ENCODE measurements around the gene NOX4. TPM values are rescaled to one million over a fixed set of nuclear protein-coding genes. Genes with fewer than 3 reads are reported as not detected.

Gene NOX4
- total and polyA plus RNA-seq, 9 donors, result 0.78 to 5.0 (median 1.6) TPM

GRCh38 chr11:89500336-89500735 lies 9.2 kb upstream of the NOX4 start:
- TF ChIP-seq EP300 (IDR thresholded peaks at IDR 0.05), result no peak
- TF ChIP-seq POLR2A (IDR thresholded peaks at IDR 0.05), result no peak
- TF ChIP-seq, protein P1, sequence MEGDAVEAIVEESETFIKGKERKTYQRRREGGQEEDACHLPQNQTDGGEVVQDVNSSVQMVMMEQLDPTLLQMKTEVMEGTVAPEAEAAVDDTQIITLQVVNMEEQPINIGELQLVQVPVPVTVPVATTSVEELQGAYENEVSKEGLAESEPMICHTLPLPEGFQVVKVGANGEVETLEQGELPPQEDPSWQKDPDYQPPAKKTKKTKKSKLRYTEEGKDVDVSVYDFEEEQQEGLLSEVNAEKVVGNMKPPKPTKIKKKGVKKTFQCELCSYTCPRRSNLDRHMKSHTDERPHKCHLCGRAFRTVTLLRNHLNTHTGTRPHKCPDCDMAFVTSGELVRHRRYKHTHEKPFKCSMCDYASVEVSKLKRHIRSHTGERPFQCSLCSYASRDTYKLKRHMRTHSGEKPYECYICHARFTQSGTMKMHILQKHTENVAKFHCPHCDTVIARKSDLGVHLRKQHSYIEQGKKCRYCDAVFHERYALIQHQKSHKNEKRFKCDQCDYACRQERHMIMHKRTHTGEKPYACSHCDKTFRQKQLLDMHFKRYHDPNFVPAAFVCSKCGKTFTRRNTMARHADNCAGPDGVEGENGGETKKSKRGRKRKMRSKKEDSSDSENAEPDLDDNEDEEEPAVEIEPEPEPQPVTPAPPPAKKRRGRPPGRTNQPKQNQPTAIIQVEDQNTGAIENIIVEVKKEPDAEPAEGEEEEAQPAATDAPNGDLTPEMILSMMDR (IDR thresholded peaks at IDR 0.05), result no peak
- no peaks in the 10 kb centered on the region for H3K9me3 ChIP-seq
- no peaks in the 10 kb centered on the region for H3K36me3 ChIP-seq
- intact Hi-C loops (cut with DNase I), result no loop called here
- no peak overlapping the region for H3K4me3 ChIP-seq
- H3K27ac ChIP-seq, result no peak overlapping the region
- no peak for DNase-seq
- no peaks in the 10 kb centered on the region for H3K27me3 ChIP-seq
- H3K4me1 ChIP-seq (ENCODE audit: insufficient read depth), result no peaks in the 10 kb centered on the region

DNA sequence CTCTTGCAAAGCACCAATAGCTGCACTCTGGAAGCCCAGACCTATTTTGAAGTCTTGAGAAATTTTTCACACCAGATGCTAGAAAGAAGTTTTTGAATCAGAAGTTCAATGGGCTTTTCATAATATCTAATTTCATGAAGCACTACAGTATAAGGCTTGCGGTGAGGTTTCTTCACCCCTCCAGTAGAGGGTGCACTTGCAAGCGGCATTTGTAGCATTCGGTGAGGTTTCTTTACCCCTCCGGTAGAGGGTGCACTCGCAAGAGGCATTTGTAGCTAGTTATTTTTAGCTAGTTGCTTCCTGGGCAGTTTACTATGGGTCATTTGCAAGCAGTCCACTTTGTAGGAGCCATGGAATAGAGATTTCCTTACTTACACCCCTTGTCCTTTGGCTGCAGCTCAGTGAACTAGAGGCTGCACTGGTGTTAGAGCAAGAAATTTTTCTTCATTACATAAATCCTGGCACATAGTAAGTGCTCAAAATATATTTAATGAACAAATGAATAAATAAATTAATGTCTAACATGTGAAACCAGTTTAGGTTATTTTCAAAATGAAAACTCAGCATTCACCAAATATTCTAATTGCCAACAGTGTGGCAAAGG lies 7.8 kb upstream of the NOX4 start:
- TF ChIP-seq POLR2A (IDR thresholded peaks at IDR 0.05), result no peak
- TF ChIP-seq EP300 (IDR thresholded peaks at IDR 0.05), result no peak
- TF ChIP-seq, protein P1 (IDR thresholded peaks at IDR 0.05), result no peak
- Histone ChIP-seq H3K27ac (no peak overlapping the region), H3K4me3 (no peak overlapping the region), H3K36me3 (no peaks in the 10 kb centered on the region), H3K9me3 (no peaks in the 10 kb centered on the region), H3K4me1 (ENCODE audit: insufficient read depth) (no peaks in the 10 kb centered on the region), H3K27me3 (no peaks in the 10 kb centered on the region)
- no peak for DNase-seq
- WGBS, 3 donors, result 91 to 93% (median 93%) methylated on average over 5 of the region's 5 CpGs
- intact Hi-C loops (cut with DNase I), result no loop called here

DNA sequence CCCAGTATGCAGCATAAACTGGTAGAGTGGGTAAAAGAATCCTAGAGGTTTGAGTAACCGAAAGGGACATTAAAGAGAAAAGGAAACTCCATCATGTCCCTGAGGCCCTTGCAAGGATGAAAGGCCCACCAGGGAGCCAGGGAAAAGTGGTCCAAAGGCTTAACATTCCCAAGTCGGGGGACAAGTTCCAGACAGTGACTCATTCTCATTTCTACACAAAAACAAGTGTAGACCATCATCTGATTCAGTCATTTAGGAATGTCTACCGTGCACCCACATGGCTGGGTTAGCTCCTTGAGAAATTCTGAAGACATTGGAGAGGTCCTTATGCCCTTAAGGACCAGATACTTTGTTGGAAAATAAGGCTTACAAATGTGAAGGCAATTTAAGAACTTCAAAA lies 4.8 kb upstream of the NOX4 start:
- Histone ChIP-seq H3K36me3 (no peaks in the 10 kb centered on the region), H3K4me3 (no peak overlapping the region), H3K27ac (no peak overlapping the region), H3K9me3 (no peaks in the 10 kb centered on the region), H3K27me3 (no peaks in the 10 kb centered on the region), H3K4me1 (ENCODE audit: insufficient read depth) (no peaks in the 10 kb centered on the region)
- 36 to 46% (median 41%) methylated on average over 3 of the region's 3 CpGs for WGBS, 3 donors
- intact Hi-C loops (cut with DNase I), result no loop called here
- peak in 1 of 5 donors; percentile 15 for DNase-seq
- TF ChIP-seq POLR2A (IDR thresholded peaks at IDR 0.05) (no peak), EP300 (IDR thresholded peaks at IDR 0.05) (no peak)
- TF ChIP-seq, protein P1 (IDR thresholded peaks at IDR 0.05), result no peak

GRCh38 chr11:89493431-89493830 lies 2.3 kb upstream of the NOX4 start:
- H3K27ac ChIP-seq, result no peak overlapping the region
- TF ChIP-seq, protein P1 (IDR thresholded peaks at IDR 0.05), result no peak
- no peak for TF ChIP-seq POLR2A (IDR thresholded peaks at IDR 0.05)
- no peak for TF ChIP-seq EP300 (IDR thresholded peaks at IDR 0.05)
- WGBS, 3 donors, result 94 to 97% (median 96%) methylated on average over 3 of the region's 3 CpGs
- H3K27me3 ChIP-seq, result no peaks in the 10 kb centered on the region
- no peaks in the 10 kb centered on the region for H3K36me3 ChIP-seq
- no peak for DNase-seq
- intact Hi-C loops (cut with DNase I), result no loop called here
- peaks cover 1% of the 10 kb centered on the region for H3K4me1 ChIP-seq (ENCODE audit: insufficient read depth)
- no peaks in the 10 kb centered on the region for H3K9me3 ChIP-seq
- no peak overlapping the region for H3K4me3 ChIP-seq
